Limb (tissue), 2 donors: Measurements from ENCODE around the gene FAM153A.
"Not testable (repeated sequence)": the region's sequence is repeated elsewhere in the genome, so short reads cannot be mapped to it uniquely, and the experiment has no call there.

Experiments used
- DNase-seq, 2 donors: peaks; one replicate each; pipeline ENCODE4 v3.0.0-alpha.2; 2016; ENCODE audit errors: extremely low spot score in 2 of 2

FAM153A gene

DNA sequence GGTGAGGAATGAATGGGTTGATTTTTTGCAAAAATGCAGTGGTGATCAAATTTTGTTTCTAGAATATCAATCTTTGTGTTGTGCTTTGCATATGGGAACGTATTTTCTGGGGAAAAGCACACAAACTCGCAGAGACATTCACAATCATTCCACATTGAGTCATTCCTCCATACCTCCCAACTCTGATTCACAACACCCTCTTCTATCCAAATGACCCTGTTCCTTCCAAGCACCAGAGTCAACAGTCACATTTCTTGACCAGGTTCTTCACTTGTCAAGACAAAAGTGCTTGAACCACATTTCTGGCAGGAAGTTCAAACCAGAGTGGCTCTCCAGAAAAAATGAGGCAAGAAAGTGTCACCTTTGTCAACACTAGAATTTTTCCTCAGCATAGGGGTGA is 35.3 kb downstream of the FAM153A start:
- DNase-seq: not testable (repeated sequence)

DNA sequence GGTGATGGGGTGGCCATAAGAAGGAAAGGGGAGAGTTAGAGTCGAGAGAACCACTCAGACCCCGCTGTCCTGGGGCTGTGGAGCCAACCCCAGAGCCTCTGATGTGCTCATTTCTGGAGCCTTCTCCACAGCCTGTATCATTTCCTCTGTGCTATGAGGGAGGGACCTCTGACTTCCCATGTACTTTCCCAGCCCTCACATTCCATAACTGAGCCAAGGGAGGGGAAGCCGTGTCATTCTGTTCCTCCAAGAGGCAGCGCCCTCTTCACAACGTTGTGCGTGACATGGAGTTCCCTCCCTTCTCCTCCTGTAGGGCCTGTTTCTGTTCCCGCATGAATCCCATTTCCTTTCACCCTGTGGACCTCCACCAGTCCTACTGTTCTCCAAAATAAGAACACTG is 57.8 kb downstream of the FAM153A start:
- not testable (repeated sequence) for DNase-seq

DNA sequence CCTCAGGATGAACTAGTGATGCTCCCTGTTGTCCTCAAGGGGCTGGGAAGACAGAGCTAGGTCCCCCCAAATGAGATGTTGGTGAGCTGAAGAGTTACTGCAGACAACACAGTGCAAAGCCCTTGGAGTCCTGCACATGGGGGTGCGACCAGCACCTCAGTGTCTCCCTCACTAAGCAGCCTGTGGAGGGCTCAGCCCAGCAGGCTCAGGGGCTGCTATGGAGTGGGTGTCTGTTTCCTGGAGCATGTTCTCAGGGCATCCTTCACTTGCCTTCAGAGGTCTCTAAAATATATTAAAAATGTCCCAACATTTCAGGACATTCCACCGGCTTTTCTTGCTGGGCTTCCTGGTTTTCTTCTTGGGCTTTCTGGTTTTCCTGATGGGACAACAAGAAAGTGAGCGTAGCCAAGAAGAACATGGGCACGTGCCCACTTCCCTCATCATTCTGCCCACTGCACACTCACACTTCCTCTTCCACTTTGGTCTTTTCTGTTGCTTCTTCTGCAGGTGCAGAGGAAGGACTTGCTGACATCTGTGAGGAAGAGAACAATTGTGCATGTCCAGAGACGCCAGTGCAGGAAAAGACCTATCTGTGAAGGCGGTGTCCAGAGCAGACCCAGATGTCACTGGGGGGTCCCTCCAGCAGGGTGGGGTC is 58.7 kb downstream of the FAM153A start:
- not testable (repeated sequence) for DNase-seq

DNA sequence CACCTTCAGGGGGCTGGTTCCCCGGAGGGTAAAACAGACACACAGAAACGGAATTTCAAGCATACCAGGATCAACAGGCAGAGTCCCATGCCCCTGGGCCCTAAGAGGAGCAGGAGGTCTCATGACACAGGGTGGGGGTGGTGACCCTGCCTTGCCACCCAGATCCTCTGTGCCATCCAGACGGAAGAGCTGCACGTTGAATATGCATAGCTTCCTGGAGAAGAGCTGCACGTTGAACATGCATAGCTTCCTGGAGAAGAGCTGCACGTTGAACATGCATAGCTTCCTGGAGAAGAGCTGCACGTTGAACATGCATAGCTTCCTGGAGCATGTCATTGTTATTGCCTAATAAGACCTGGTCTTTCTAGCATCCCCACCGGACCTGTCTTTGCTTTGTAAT is 59.9 kb downstream of the FAM153A start:
- not testable (repeated sequence) for DNase-seq

DNA sequence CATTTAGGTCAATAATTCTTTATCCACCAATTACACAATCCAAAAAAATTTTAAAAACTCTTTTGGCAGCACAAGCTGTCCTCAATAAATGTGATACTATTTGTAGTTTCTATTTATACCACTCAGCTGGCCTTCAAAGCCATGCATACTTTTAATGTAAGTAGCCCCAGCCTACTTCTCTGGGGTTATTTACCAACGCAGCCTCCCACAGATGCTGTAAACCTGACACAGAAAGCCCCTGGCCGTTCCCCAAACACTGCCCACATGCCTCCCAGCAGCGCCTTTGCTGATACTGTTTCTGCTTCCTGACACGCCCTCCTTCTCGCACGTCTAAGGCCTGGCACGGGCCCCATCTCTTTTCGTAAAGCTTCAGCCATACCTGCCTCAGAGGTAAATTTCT is 62.7 kb downstream of the FAM153A start:
- DNase-seq: not testable (repeated sequence)

DNA sequence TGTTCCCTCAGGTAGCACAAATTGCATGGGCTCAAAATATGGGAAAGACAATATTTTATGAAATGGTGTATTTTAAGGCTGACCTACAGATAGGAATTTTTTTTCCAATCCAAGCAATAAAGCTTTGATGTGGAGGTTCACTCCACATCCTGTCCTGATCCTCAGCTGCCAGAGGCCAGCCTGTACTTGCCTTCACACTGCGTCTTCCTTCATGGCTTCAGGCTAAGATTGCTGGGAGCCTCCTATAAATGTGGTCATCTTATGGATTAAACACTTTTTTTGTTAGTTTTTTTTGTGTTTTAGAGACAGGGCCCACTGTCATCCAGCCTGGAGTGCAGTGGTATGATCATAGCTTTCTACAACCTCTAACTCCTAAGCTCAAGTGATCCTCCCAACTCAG is 67.3 kb downstream of the FAM153A start:
- DNase-seq: not testable (repeated sequence)

DNA sequence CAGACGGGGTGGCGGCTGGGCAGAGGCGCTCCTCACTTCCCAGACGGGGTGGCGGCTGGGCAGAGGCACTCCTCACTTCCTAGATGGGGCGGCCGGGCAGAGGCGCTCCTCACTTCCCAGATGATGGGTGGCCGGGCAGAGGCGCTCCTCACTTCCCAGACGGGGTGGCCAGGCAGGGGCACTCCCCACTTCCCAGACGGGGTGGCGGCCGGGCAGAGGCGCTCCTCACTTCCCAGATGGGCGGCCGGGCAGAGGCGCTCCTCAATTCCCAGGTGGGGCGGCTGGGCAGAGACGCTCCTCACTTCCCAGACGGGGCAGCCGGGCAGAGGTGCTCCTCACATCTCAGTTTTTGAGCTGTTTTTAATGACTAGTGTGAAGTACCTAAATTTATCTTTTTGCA is 86.6 kb downstream of the FAM153A start:
- DNase-seq: not testable (repeated sequence)

DNA sequence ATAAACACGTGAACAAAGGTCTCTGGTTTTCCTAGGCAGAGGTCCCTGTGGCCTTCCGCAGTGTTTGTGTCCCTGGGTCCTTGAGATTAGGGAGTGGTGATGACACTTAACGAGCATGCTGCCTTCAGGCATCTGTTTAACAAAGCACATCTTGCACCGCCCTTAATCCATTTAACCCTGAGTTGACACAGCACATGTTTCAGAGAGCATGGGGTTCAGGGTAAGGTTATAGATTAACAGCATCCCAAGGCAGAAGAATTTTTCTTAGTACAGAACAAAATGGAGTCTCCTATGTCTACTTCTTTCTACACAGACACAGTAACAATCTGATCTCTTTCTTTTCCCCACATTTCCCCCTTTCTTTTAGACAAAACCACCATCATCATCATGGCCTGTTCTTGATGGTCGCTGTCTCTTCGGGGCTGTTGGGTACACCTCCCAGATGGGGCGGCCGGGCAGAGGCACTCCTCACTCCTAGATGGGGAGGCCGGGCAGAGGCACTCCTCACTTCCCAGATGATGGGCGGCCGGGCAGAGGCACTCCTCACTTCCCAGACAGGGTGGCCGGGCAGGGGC is 87.3 kb downstream of the FAM153A start:
- not testable (repeated sequence) for DNase-seq

DNA sequence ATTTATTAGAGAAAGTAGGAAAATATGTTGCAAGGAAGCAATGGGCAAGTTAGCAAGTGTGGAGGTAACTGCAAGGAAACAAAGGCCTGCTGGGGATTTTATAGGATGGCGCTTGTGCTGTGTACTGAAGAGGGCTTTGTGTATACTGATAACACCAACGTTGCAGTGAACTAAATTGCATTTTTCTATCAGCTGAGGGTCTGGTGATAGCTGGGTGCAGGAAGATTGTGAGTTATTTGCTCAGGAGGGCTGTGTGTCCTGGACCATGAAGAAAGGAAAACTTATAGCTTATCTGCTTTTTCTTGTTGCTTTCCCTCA is 88.2 kb downstream of the FAM153A start:
- DNase-seq: not testable (repeated sequence)

DNA sequence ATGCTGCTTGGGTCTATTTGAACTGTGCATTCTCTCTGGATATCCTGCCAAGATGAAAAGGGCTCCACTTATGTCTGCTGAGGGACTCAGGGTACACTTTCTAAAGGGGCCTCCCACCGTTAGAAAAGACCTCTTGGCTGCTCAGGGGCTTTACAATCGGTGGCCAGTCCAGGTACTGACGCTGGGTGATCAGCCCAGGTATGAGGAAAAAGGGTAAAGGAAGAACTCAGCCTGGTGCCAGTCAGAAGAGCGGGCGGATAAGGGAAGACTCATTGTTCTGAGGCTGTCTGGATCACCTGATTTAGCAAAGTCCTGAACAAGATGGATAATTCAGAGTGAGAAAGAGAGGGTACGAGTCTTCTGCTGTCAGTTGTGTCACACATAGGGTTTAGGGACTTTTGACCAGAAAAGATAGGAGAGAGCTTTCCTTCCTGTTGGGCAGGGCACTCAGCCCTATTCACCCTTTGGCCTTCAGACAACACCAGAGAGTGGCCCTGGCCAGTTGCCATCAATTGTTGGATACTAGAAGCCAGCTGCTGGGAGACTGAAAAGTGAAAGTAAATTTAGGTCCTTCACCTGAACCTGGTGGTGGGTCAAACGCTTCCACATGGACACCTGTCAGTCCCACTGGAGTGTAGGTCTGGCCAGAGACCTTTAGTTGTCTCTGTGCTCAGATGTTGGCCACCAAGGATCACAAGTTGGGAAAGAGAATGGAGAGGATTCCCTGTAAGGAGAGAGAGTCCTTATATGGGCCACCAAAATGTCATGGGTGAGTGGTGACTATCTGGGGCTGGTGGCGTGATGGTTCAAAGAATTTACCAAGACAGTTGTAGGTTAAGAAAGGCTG is 88.8 kb downstream of the FAM153A start:
- not testable (repeated sequence) for DNase-seq

DNA sequence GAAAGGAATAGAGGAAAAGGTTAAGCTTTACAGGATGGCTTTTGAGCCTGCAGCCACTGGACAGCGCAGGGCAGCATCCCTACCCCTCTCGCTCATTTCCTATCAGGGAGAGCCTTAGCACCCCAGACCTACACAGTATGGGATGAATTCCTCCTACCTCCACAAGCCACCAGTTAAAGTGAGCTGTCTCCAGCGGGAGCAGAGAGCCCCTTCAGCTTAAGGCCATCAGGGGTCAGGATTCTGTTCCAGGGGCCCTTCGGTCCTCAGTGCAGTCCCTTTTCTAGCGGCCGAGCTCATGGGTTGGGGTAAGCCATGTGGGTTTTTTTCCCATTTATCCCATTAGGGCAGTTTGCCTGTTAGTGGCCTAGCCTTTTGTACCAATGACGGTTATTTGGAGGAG is 89.7 kb downstream of the FAM153A start:
- DNase-seq: not testable (repeated sequence)

DNA sequence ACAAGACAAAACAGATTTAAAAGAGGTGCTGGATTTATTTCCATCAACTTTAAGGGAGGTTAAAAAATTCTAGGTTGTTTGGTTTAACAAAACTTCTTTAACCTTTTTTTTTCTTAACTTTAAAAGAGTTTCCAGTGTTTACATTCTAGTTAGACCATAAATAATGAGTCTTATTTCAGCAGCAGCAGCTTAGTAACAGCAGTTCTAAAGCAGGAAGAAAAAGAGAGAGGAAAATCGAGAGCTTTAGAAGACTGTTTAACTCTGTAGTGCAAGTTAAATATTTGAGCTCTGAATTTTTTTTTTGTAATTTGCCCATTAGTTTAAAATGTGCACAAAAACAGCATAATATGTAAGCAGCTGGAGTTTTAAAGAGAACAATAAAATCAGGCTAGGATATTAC is 90.2 kb downstream of the FAM153A start:
- DNase-seq: not testable (repeated sequence)

DNA sequence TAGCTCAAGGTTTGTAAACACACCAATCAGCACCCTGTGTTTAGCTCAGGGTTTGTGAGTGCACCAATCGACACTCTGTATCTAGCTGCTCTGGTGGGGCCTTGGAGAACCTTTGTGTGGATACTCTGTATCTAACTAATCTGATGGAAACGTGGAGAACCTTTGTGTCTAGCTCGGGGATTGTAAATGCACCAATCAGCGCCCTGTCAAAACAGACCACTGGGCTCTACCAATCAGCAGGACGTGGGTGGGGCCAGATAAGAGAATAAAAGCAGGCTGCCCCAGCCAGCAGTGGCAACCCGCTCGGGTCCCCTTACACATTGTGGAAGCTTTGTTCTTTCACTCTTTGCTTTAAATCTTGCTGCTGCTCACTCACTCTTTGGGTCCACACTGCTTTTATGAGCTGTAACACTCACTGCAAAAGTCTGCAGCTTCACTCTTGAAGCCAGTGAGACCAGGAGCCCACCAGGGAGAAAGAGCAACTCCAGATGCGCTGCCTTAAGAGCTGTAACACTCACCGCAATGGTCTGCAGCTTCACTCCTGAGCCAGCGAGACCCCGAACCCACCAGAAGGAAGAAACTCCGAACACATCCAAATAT is 93.6 kb downstream of the FAM153A start:
- DNase-seq: not testable (repeated sequence)

DNA sequence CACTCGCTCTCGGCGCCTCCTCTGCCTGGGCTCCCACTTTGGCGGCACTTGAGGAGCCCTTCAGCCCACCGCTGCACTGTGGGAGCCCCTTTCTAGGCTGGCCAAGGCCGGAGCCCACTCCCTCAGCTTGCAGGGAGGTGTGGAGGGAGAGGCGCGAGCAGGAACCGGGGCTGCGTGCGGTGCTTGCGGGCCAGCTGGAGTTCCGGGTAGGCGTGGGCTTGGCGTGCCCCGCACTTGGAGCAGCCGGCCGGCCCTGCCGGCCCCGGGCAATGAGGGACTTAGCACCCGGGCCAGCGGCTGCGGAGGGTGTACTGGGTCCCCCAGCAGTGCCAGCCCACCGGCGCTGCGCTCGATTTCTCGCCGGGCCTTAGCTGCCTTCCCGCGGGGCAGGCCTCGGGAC is 94.6 kb downstream of the FAM153A start:
- not testable (repeated sequence) for DNase-seq

DNA sequence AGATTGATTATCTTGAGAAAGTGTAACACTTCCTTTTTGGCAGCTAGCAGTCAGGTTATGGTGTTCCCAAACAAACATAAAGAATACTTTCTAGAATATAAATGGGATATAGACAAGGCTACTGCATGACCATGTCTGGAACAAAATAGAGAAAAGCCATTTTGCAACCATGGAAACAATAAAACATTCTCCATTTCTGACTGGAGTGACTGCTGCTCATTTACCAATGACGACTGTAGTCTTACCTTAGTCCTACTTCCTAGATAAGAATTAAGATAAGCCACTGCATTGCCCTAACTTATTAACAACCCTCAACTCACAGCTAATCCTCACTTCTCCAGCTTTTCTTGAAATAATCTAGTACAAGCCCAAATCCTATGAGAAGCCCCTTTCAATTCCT is 100.8 kb downstream of the FAM153A start:
- DNase-seq: not testable (repeated sequence)
